Hippocampal formation (tissue), 2 donors: ENCODE measurements around the gene TMEM37.

Experiments used
- DNase-seq, 2 donors: peaks; one replicate each; lab custom pipeline; 2025; lab: John Stamatoyannopoulos, UW

The TMEM37 gene

GRCh38 chr2:119433636-119434327 is 2.1 kb downstream of the TMEM37 start:
- no peak for DNase-seq

DNA sequence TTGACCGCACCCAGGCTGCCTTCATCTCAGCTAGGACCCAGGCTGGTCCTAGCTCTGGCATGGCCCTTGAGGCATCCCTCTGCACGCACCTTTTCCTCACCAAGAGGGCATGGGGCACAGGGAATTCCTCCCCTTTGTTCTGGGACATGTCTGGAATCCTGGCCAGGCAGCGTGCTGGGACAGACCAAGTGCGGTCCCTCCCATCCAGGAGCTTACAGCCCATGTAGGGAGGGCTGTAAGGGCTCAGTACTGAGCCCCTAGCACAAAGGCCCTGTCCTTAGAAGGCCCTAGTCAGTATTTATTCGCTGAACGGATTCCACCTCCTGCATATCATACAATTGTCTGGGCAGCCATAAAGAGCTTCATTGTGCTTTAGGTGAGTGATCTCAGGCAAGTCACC is 3.0 kb downstream of the TMEM37 start:
- no peak for DNase-seq

DNA sequence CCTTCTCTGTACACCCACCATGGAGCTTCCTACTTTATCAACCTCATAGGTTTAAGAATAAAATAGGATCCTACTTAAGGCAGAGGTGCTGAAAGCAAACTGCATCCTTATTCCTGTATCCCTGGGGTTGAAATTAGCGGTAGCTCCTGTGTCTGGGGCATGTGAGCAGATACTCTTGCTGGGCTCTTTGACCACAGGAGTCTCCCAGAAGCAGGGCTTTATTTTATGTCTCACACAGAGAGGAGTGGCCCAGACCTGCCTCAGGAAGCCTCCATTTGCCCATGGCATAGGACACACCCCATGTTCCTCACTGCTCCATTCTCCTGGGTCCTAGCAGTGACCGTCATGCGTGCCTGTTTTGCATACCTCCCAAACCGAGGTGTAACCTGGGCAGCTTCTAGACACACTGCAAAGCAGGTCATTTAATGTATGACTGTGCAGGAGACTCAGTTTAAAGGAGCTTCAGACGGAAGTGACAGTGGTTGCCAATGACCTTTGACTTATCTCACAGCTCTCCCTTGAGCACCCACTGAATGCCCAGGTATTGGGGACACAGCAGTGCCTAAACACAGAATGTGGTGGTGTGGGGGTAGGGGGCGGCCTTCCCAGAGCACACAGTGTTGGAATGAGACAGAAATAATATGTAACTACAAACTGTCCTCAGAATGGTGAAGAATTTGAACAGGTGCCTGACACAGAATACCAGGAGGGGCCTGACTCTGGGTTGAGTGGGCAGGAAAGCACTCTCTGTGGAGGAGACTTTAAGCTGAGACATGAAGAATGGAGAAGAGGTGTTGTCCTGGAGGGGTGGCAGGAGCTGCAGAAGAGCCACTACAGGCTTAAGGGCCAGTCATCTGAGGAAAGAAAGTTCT is 3.7 kb downstream of the TMEM37 start:
- no peak for DNase-seq

GRCh38 chr2:119435953-119436297 is 4.3 kb downstream of the TMEM37 start:
- no peak for DNase-seq

DNA sequence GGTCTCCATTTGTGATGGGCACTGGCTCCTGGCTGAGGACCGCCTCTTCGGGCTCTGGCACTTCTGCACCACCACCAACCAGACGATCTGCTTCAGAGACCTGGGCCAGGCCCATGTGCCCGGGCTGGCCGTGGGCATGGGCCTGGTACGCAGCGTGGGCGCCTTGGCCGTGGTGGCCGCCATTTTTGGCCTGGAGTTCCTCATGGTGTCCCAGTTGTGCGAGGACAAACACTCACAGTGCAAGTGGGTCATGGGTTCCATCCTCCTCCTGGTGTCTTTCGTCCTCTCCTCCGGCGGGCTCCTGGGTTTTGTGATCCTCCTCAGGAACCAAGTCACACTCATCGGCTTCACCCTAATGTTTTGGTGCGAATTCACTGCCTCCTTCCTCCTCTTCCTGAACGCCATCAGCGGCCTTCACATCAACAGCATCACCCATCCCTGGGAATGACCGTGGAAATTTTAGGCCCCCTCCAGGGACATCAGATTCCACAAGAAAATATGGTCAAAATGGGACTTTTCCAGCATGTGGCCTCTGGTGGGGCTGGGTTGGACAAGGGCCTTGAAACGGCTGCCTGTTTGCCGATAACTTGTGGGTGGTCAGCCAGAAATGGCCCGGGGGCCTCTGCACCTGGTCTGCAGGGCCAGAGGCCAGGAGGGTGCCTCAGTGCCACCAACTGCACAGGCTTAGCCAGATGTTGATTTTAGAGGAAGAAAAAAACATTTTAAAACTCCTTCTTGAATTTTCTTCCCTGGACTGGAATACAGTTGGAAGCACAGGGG is 5.5 kb downstream of the TMEM37 start:
- no peak for DNase-seq

DNA sequence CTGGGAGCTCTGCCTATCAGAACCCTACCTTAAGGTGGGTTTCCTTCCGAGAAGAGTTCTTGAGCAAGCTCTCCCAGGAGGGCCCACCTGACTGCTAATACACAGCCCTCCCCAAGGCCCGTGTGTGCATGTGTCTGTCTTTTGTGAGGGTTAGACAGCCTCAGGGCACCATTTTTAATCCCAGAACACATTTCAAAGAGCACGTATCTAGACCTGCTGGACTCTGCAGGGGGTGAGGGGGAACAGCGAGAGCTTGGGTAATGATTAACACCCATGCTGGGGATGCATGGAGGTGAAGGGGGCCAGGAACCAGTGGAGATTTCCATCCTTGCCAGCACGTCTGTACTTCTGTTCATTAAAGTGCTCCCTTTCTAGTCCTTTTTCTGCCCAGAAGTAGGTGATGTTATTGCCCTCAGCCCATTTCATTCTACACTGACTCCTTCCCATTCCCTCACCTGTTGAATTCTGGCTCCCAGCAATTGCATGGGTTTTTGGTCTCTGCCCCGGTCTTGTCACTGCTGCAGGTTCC is 6.5 kb downstream of the TMEM37 start:
- DNase-seq, result no peak

DNA sequence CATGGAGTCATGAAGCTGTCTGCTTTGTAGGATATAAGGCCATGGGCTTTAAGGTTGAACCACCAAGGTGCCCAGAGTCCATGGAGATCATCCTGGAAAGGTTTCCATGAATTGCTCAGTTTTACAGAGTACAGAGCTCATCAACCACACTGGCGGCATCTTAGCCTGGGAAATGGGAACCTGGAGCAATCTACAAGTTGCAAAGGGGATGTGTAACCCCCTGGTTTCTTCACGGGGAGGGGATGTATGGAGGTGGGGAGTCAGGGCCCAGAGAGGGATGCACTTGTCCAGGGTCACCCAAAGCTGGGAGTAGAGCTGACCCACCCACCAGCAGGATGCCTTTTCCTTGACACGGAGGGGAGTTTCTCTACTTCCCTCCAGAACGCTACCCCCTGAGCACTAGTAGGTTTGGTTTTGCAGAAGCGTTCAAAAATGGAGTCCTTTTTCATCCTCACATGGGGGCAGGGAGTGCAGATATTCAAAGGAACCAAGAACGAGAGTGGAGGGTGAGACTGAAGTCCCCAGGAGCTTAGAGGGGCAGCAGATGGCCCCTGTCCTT is 7.2 kb downstream of the TMEM37 start:
- DNase-seq, result no peak

- no peak for DNase-seq
These were observed 8.2 kb downstream of the TMEM37 start for GRCh38 chr2:119439574-119440500.

GRCh38 chr2:119440501-119440870 is 8.8 kb downstream of the TMEM37 start:
- no peak for DNase-seq

- no peak for DNase-seq
These were observed 9.2 kb downstream of the TMEM37 start for GRCh38 chr2:119440873-119441272.

GRCh38 chr2:119441376-119442225 is 9.9 kb downstream of the TMEM37 start:
- no peak for DNase-seq

- no peak for DNase-seq
These were observed 10.6 kb downstream of the TMEM37 start for GRCh38 chr2:119442226-119442619.

DNA sequence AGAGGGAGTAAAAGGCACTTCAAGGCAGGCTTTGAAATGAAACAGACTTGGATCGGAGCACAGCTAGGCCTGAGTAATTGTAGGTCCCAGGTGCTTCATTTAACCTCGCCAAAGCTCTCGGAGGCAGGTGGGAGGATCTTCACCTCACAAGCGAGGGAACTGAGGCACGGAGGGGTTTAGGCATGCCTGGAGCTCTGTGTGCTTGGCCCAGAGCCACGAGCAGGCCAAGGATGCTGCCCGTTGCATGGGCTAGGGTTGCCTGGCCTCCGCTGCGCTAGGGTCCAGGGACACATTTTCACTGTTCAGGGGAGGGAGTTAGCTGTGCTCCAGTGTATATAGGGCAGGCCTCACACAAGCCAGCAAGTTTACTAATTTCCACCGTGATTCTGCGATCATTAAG is 11.2 kb downstream of the TMEM37 start:
- no peak for DNase-seq

- DNase-seq, result no peak
These were observed 14.4 kb downstream of the TMEM37 start for GRCh38 chr2:119446037-119446436.

DNA sequence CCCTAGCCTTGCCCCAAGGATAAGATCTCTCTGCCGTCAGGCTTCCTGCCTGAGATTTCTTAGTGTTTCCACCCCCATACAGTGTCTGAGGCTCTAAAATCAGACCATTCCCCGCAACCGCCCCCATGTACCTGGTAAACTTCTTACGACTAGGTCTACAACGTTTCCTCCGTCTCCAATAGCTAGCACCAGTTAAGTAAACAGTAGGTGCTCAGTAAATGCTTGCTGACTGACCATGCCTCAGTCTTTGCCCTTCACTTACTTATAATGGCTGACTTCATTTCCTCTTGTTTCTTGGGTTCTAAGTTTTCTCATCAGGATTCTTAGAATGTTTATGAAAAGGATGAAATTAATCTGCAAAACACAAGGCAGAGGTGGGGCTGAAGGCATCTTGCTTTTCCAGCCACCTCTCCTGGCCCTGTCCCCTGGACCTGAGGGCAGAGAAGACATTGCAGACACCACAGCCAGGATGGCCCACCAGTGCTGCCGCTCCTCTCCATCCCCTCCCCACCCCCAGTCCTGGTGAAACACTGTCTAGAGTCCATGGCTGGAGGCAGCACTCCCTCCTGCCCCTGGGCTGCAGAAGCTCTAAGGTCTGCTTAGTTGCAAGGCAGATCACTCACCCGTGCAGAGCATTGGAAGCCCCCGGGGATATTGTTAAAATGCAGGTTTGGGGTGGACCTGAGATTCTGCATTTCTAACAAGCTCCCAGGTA is 16.9 kb downstream of the TMEM37 start:
- no peak for DNase-seq

- DNase-seq, result no peak
These were observed 17.9 kb downstream of the TMEM37 start for GRCh38 chr2:119449521-119449920.

GRCh38 chr2:119451336-119452050 is 19.8 kb downstream of the TMEM37 start:
- no peak for DNase-seq

DNA sequence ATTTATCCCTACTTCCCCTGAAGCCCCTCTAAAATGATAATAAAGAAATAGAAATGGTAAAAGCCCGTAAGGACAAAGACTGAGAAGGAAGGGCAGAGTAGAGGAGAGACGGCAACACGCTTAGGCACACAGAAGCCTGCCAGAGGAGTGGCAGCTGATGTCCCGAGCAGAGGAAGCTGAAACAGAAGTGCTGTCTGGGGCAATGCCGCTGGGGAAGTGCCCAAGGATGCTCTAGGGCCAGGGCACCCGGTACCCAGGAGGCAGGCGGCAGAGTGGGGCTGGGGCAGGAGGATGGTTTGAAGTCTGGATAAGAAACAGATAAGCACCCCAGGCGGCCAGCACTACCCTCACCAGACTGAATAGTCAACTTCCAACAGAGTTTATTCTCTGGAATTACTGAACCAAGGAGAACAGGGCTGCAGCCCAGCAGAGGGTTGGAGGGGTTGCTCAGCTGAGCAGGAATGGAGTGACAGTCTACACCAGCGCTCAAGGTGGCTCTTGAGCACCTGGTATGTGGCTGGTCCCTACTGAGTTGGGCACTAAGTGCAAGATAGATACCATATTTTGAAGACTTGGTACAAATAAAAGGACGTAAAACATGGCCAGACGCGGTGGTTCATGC is 22.4 kb downstream of the TMEM37 start:
- no peak for DNase-seq
